ENCODE results near the gene ERGIC3.
"Not testable (repeated sequence)": the region's sequence is repeated elsewhere in the genome, so short reads cannot be mapped to it uniquely, and the experiment has no call there.

The ERGIC3 gene

DNA sequence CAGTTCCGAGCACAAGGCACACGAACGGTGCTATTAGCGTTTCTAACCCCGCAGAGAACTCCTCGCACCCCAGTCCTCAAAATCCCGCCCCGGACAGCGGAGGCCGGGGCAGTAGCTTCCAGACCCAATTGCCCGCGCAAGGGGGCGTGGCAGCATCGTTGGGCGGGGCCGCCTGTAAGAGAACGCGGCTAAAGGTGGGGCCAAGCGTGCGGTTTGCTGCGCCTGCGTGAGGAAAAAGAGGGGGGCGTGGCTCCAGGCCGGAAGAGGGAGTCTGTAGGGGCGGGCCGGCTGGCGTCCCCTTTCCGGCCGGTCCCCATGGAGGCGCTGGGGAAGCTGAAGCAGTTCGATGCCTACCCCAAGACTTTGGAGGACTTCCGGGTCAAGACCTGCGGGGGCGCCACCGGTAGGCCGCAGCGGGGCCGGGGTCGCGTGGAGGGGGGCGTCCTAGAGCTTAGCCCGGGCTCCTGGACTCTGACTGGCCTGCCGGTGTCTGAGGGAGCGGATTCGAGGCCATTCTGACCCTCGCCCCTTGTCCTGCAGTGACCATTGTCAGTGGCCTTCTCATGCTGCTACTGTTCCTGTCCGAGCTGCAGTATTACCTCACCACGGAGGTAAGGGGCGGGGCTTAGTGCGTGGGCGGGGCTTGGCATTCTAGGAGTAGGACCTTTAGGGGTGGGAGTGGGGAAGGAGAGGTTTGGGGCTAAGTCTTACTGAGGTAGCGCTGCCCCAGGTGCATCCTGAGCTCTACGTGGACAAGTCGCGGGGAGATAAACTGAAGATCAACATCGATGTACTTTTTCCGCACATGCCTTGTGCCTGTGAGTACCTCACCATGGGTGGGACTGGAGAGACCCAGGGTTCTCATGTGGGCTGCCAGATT, at the start of gene ERGIC3:
Gene ERGIC3, plus strand, starts transcription at position 296 of the 880 bp plus-strand sequence. Its CDS starts 20 bp downstream, at position 316.
- DNase-seq = peak; percentile 99

DNA sequence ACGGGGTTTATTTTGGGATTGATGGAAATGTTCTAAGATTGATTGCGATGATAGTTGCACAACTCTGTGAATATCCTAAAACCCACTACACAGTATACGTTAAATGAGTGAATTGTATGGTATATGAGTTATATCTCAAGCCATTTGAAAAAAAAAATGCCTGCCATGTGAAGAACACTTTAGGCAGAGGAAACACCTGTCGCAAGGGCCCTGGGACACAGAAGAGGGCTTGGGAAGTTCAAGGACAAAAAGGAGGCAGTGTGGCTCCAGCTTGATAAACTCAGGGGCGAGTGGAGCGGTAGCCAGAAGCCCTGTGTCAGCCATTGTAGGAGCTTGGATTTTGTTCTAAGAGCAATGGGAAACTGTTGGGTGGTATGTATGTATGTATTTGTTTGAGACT, 49.5 kb upstream of the ERGIC3 start:
- no peak for DNase-seq

GRCh38 chr20:35496481-35496880, 45.4 kb upstream of the ERGIC3 start:
- no peak for DNase-seq

DNA sequence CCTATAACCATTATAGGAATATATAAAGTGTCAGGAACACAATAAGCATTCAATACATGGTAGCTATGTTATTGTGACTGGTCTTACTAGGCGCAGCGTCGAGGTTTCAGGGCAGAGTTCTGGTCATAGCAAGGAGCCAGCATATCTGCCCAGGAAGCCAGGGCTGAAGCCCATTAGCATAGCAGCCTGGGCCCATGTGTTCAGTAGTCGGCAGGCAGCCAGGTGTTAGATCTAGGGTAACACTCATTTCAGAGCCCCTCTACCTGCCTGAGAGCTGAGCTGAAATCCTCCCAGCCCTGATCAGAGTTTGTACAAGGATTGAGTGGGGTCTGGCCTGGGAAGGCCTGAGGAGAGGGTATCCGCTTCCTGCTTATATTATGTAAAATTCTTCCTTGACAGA, 44.6 kb upstream of the ERGIC3 start:
- DNase-seq = peak; percentile 74

DNA sequence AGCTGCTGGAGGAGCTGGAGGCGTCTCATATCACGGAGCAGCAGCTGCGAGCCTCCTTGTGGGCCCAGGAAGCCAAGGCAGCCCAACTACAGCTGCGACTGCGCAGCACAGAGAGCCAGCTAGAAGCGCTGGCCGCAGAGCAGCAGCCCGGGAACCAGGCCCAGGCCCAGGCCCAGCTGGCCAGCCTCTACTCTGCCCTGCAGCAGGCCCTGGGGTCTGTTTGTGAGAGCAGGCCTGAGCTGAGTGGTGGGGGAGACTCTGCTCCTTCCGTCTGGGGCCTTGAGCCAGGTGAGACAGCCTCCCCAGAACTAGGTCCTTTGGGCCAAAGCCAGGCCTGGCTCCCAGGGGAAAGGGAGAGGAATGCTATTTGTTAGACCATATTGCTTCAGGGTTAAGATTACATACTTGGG, 44.1 kb upstream of the ERGIC3 start:
- DNase-seq = peak; percentile 77

GRCh38 chr20:35499271-35499670, 42.6 kb upstream of the ERGIC3 start:
- no peak for DNase-seq

- DNase-seq = no peak
Observed at GRCh38 chr20:35502352-35502751, 39.5 kb upstream of the ERGIC3 start.

DNA sequence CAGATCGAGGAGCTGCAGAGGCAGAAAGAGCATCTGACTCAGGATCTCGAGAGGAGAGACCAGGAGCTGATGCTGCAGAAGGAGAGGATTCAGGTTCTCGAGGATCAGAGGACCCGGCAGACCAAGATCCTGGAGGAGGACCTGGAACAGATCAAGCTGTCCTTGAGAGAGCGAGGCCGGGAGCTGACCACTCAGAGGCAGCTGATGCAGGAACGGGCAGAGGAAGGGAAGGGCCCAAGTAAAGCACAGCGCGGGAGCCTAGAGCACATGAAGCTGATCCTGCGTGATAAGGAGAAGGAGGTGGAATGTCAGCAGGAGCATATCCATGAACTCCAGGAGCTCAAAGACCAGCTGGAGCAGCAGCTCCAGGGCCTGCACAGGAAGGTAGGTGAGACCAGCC, 38.6 kb upstream of the ERGIC3 start:
- DNase-seq = no peak

DNA sequence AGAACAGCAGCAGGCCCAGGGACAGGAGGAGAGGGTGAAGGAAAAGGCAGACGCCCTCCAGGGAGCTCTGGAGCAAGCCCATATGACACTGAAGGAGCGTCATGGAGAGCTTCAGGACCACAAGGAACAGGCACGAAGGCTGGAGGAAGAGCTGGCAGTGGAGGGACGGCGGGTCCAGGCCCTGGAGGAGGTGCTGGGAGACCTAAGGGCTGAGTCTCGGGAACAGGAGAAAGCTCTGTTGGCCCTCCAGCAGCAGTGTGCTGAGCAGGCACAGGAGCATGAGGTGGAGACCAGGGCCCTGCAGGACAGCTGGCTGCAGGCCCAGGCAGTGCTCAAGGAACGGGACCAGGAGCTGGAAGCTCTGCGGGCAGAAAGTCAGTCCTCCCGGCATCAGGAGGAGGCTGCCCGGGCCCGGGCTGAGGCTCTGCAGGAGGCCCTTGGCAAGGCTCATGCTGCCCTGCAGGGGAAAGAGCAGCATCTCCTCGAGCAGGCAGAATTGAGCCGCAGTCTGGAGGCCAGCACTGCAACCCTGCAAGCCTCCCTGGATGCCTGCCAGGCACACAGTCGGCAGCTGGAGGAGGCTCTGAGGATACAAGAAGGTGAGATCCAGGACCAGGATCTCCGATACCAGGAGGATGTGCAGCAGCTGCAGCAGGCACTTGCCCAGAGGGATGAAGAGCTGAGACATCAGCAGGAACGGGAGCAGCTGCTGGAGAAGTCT, 37.9 kb upstream of the ERGIC3 start:
- DNase-seq = peak; percentile 32

- DNase-seq = no peak
Observed at GRCh38 chr20:35504751-35505150, 37.1 kb upstream of the ERGIC3 start.

GRCh38 chr20:35506179-35506578, 35.7 kb upstream of the ERGIC3 start:
- no peak for DNase-seq

DNA sequence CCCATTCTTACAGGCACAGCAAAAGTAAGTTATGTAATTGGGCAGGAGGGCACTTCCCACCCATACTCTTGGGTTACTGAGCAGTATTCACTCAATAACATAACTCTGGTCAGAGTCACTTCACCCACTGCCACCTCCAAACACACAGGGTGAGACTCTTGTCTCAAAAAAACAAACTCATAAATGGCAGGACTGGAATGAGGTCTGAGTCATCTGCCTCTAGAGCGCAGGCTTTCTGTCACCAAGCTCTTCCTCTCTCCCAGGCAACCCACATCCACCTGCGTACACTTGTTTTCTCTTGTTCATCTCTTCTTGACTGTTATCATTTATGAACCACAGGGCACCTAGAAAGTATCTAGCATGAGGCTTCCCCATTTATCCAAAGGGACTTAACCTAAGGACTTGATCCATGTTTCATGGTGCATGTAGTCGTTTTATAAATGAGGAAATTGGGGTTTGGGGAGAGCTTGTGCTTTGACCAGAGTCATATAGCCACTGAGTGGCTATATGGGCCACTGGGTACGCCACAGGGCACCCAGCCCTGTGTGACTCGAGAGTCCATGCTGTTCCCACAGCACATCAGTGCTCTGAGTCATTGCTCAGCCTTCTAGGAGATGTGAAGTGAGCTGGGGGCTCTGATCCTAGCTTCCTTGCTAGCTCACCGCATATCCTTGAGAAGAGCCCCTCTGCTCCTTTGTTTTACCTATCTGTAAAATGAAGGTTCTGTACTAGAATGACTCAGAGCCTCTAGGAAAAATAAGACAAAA, 34.8 kb upstream of the ERGIC3 start:
- no peak for DNase-seq

- DNase-seq = no peak
Observed at GRCh38 chr20:35508493-35509218, 33.2 kb upstream of the ERGIC3 start.

DNA sequence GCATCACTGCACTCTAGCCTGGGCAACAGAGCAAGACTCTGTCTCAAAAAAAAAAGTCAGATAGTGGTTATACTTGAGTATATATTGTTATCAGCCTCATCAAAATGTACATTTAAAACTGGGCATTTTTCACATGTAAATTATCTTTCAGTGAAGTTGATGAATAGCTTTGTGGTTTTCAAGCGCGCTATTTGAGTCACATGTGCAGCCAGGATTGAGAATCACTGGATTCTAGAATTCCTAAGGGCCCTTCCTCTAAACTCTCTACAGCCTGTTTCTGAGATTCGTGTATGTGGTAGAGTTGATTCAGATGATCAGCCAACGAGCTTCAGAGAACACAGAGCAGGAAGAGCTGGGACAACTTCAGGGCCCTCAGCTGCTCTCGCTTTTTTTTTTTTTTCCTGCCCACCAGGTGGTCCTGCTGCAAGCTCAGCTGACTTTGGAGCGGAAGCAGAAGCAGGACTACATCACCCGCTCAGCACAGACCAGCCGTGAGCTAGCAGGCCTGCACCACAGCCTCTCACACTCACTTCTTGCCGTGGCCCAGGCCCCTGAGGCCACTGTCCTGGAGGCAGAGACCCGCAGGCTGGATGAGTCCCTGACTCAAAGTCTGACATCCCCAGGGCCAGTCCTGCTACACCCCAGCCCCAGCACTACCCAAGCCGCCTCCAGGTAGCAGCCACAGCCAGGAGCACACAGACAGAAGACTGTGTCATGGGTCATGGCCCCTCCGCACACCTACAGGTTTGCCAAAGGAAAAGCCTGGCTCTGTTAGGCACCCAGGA, 30.7 kb upstream of the ERGIC3 start:
- no peak for DNase-seq

- peak; percentile 49 for DNase-seq
Observed at GRCh38 chr20:35511814-35512420, 30.0 kb upstream of the ERGIC3 start.

GRCh38 chr20:35514371-35514932, 27.4 kb upstream of the ERGIC3 start:
- no peak for DNase-seq

- no peak for DNase-seq
Observed at GRCh38 chr20:35515341-35515740, 26.5 kb upstream of the ERGIC3 start.

DNA sequence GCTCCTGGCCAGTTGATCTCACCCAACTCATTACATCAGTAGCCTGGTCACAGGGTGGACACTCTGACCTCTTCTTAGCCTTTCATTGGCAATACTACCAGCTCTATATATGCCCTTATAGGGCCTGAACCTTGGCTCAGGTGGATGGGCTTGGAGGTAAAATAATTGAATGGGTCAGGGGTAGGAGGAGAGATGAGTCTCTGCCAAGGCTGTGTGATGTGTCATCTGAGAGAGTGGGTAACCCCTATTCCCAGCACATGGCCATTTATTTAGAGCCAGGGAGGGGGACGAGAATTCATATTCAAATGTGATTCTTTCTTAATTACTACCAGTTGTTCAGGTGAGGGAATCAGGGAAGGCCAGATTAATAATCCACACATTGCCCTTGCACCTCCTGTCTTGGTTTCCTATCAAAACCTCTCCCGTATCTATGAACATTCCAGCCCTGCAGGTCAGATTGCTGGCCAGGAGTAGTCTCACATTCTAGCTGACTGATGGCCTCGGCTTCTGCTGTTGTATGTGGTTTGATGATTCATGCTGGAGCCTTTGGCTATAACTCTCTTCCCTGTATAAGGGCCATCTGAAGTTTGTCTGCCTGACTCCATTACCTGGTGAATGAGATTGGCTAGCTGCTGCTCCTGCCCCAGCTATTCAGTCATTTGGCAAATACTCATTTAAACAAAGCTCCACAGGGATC, 25.8 kb upstream of the ERGIC3 start:
- DNase-seq = no peak

DNA sequence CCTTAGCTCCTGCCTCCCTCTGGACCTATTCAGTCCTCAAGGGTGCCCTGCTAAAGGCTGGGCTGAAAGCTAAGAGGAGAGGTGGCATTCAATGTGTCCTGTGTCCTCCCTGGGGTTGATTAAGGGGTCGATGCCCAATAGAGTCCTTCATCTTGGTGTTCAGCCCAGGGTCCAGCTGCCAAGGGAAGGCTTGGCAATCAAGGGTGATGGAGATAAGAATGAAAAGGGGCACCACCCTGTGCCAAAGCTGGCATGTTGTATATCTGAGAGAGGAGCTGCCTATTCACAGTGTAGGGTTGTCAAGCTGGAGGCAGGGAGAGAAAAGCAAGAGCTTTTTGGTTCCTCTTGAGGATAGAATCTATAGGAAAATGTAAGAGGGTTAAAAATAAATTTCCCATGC, 24.8 kb upstream of the ERGIC3 start:
- no peak for DNase-seq

GRCh38 chr20:35517767-35518166, 24.1 kb upstream of the ERGIC3 start:
- not testable (repeated sequence) for DNase-seq
